Fibroblast of peridontal ligament (primary cell): ENCODE measurements around the gene KANSL3.
"Not testable (repeated sequence)": the region's sequence is repeated elsewhere in the genome, so short reads cannot be mapped to it uniquely, and the experiment has no call there.

ENCODE experiments used
- DNase-seq: peaks from one replicate; pipeline ENCODE4 v3.0.0-alpha.2; 2010; ENCODE audit errors: extremely low read depth

KANSL3 gene

DNA sequence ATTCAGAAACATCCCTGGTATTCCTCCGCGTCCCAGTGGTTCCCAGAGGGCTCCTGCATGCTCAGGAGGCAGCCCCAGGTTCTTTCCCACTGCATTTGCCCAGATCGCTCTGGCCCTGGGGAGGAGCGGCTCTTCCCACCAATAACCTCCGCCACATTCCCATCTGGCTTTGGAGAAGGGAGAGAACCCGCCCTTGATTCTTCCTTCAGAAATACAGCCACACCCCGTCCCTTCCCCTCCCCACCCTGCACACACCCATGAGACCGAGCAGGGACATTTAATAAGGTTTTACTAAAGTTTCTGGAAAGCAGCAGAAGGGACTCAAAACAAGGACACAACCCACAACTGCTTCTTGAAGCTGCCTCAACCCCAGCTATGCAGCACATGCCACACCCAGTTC lies 79.6 kb downstream of the KANSL3 start:
- DNase-seq = no peak

DNA sequence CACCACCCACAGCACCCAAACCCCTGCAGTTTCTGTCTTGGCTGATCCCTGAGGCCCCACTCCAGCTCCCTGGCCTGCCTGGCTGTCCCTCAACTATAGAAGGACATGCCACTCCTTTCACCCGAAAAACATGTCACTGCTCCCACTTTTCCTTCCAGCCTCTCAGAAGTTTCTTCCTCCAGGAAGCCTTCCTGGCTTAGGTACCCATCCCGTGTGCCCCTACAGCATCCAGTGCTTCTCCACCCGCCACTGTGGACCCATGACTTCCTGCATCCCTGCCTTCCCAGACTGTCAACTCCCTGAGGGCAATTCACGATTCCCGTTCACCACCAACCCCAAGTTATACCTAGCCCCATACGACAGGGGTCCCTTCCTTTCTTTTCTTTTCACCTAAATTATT lies 80.1 kb downstream of the KANSL3 start:
- no peak for DNase-seq

DNA sequence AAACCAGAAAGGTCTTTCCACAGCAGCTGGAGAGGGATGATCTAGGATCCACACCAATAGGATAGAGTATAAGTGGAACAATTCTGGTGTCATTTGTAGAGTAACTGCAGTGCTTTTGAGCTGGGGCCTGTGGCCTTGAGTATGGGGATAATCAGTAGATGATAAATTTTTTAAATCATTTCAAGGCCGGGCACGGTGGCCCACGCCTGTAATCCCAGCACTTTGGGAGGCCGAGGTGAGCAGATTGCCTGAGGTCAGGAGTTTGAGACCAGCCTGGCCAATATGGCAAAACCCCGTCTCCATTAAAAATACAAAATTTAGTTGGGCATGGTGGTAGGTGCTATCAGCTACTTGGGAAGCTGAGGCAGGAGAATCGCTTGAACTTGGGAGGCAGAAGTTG lies 80.7 kb downstream of the KANSL3 start:
- DNase-seq = not testable (repeated sequence)

DNA sequence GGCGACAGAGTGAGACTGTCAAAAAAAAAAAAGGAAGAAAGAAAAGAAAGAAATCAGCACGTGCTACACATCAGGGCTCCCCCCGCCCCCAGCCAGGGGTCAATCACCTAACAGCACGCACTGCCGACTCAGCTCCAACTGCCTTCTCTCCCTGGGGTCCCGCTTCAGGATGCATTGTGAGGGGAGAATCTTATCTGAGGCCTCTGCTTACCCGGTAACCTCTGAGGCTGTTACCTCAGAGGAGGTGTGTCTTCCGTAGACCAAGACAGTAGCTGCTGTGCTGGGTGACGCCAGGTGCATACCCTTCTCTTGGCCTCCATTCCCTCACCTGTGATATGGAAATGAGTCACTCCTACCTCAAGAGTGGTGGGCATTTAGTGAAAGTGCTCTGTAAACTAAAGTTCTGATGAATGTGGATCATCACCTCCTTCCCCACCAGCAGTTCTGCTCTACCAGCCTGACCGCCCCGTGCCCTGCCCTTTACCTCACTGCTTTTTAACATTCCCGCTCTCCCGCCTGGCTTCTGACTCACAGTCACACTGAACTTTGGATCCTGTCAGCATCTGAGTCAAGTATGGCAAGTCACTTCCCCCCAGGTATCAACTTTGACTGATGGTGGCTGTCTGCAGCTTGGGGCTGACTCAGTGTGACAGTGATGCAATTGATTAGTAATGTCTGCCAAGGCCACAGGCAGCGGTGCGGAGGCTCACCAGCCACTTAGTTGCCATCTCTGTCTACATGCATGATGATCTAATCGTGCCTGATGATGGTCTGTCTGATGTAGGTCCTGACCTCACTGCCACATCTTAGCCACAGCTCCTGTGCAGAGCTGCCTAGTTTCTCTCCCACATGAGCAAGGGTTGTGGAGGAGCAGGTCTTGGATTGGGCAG lies 81.4 kb downstream of the KANSL3 start:
- DNase-seq = peak; percentile 36

DNA sequence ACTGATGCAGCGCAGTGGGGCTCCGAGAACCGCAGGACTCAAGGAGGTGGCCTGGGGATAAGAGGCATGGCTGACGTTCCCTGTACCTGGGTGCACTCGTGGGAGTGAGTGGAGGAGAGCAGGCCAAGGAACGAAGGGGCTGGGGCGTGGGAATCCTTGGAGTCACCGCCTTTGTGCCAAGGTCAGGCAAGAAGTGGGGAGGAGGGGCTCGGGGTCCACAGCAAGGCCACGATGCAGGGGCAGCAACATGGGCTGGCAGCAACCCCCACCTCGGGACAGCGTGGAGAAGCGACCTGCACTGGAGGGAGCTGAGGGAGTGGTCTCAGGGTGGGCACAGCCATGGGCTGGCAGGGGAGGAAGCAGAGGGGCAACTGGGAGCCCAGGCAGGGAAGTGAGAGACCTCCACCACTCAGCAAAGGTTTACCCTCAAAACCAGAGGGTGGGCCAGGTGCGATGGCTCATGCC lies 82.9 kb downstream of the KANSL3 start:
- no peak for DNase-seq

DNA sequence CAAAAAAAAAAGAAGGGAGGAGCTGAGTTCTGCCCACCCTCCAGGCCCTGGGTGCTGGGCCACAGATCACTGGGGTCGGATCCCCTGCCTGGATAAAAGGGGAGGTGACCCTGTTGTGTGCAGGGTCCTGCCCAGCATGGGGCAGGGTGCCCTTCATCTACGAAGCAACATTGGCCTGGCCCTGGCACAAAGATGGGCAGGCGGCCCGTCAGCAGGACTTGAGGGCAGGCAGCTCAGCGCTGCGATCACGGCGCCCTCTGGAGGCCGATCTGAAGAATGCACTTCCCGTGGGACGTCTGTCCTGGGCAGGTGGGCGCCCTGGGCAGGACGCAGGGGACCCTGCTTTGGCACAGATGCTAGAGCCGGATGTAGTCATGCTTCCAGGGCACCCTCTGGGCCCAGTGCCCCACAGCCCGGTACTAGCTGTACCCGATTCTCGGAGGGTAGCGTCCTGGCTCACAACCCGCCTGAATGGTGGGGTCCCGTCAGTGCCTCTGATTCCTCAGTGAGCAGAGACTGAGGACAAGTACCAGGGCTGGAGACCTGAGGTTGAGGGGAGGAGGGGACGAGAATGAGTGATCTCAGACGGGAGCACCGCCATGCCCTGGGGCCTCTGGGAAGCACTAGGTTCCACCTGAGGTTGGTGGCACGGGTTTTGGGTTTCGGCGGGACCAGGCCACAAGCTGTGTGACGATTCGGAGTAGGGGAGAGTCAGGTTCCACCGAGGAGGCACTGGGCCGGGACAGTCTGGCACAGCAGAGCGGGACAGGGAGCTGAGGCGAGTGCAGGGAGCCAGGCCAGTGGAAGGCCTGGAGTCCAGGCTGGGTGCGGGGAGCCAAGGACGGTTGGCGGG lies 83.6 kb downstream of the KANSL3 start:
- peak; percentile 59 for DNase-seq

DNA sequence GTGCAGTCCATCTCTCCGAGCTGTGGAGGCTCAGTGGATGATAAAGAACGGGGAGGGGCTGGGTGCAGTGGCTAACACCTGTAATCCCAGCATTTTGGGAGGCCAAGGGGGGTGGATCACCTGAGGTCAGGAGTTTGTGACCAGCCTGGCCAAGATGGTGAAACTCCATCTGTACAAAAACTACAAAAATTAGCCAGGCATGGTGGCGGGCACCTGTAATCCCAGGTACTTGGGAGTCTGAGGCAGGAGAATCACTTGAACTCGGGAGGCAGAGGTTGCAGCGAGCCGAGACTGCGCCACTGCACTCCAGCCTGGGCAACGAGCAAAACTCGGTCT lies 84.2 kb downstream of the KANSL3 start:
- not testable (repeated sequence) for DNase-seq

DNA sequence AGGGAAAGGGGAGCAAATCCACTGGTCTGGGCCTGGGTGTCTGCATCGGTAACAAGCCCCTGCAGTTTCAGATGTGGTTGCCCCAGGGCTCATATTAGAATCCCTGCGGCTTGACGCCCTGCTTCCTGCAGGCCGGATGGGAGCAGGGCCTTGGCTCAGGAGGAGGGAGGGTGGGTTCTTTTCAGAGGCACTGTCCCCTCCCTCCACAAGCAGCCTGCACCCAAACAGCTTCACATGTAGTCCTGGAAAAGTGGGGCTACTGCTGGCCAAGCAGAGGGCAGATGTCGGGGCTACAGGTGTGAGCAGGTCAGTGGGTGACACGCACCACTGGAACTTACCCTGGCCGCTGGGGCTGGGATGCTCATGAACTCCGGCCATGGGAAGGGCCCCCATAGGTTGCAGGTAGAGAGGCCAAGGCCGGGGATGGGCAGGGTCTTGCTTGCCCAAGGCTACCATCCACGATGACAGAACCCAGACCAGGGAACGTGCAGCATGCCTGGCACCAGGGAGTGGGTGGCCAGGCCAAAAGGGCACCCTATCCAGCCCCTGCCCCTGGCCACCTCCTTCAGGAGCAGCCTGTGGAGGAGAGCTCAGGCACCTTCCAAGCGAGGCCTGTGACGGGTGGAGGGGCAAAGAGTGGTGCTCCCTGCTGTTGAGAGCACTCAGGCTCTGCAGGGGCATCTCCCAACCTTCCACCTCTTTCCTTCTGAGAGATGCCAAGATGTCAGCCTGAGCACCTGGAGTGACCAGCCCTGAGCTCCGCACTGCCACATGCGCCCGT lies 84.7 kb downstream of the KANSL3 start:
- DNase-seq = no peak

DNA sequence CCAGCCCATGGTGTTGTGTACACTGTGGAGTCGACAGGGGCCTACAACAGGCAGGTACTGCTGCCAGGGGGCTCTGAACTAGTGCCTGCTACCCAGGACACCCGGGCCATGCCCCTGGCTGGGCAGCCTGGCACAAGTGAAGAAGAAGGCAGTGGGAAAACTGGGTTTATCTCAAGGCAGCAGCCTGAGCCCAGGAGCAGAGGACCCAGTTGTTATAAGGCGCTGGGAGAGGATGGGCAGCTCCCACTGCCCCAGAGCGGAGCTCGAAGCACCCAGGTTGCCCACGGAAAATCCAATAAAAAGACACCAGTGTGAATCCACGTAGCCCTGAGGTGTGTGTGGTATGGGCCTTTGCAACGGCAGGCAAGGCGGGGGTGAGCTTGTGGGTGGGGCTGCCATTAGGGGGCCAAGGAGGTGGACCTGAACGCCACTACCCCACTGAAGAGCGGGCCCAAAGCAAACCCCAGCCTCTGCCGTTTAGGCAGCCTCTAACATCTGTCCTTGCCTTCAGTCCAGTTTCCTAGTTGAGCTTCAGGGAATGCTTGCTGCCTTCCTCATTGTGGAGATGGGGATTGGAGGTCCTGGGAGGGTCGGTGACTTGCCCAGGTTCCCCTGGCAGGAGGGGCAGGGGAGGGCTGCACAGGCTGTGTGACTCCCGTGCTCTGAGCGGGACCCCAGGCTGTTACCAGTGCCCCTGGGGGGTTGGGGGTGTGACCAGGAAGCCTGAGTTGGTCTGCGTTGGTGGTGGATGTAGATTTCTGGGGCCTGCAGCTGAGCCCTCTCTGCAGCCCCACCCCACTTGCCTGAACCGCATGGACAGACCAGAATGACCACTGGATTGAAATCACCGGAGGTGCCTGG lies 85.6 kb downstream of the KANSL3 start:
- no peak for DNase-seq

DNA sequence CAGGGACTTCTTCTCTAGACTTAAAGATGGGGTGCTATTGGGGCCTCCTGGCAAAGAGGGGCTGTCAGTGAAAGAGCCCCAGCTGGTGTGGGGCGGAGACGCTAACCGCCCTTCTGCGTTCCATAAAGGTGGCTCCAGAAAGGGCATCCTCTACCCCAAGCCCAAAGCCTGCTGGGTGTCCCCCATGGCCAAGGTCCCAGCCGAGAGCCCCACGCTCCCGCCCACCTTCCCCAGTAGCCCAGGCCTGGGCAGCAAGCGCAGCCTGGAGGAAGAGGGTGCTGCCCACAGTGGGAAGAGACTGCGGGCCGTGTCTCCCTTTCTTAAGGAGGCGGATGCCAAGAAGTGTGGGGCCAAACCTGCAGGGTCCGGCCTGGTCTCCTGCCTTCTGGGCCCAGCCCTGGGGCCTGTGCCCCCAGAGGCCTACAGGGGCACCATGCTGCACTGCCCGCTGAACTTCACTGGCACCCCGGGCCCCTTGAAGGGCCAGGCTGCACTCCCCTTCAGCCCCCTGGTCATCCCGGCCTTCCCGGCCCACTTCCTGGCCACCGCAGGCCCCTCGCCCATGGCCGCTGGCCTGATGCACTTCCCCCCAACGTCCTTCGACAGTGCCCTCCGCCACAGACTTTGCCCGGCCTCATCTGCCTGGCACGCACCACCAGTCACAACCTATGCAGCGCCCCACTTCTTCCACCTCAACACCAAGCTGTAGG lies 86.4 kb downstream of the KANSL3 start:
- DNase-seq = no peak

DNA sequence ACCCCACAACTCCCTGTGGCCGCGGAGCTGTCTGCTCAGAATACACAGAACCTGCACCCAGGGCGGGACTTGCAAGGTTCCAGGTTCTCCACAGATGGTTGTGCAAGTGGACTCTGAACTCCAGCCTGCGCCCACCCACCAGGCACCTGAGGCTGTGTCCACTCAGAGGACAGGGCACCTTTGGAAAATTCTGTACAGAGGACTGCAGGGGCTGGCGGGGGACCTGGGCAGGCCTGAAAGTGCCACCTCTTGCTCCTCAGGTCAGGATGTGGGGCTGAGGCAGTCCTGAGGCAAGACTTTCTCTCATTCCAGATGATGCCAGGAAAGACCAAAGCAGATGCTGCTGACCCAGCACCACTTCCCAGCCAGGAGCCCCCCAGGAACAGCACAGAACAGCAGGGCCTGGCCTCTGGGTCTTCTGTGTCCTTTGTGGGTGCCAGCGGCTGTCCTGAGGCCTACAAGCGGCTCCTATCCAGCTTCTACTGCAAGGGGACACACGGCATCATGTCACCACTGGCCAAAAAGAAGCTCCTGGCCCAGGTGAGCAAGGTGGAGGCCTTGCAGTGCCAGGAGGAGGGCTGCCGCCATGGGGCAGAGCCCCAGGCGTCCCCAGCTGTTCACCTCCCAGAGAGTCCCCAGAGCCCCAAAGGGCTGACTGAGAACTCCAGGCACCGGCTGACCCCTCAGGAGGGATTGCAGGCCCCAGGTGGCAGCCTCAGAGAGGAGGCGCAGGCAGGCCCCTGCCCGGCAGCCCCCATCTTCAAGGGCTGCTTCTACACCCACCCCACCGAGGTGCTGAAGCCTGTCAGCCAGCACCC lies 87.1 kb downstream of the KANSL3 start:
- DNase-seq = no peak

DNA sequence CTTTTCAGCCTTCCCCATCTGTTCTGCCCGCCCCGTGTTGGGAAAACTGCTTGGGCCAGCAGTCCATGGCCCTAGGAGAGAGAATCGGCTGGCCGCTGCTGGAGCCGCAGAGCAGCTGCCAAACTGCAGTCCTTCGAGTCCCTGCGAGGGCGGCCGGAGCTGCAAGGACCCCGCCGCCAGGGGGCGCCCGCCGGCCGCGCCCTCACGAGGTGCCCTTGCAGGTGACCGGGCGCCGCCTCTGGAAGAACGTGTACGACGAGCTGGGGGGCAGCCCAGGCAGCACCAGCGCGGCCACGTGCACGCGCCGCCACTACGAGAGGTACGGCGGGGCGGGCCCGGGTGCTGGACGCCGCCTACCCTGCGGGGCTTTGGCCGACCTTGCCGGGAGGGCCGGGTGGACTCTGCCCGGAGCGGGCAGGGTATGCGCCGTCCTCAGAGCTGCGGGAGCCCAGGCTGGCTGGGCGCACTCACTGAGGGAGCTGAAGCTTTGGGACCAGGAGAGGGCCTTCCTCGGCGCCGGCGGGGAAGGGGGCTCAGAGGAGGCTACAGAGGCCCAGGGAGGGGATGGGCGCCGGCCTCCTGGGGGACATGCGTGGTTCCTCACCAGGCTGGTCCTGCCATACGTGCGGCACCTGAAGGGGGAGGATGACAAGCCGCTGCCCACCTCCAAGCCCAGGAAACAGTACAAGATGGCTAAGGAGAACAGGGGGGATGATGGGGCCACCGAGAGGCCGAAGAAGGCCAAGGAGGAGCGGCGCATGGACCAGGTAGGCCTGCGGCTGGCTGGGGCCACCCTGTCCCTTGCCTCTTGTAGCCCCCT lies 87.9 kb downstream of the KANSL3 start:
- no peak for DNase-seq

DNA sequence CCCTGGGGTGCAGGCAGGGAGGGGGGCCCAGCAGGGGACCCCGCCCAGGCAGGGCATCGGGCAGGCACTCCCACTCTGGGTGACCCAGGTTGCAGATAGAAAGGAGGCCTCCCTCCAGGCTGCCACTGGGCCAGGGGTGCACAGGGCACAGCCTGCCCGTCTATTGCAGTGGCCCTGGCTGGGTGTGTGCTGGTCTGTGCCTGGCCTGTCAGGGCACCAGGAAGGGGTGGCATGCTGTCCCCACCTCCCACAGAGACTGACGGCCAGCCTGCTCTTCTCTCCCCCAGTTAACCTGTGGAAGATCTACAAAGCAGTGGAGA lies 88.7 kb downstream of the KANSL3 start:
- no peak for DNase-seq

DNA sequence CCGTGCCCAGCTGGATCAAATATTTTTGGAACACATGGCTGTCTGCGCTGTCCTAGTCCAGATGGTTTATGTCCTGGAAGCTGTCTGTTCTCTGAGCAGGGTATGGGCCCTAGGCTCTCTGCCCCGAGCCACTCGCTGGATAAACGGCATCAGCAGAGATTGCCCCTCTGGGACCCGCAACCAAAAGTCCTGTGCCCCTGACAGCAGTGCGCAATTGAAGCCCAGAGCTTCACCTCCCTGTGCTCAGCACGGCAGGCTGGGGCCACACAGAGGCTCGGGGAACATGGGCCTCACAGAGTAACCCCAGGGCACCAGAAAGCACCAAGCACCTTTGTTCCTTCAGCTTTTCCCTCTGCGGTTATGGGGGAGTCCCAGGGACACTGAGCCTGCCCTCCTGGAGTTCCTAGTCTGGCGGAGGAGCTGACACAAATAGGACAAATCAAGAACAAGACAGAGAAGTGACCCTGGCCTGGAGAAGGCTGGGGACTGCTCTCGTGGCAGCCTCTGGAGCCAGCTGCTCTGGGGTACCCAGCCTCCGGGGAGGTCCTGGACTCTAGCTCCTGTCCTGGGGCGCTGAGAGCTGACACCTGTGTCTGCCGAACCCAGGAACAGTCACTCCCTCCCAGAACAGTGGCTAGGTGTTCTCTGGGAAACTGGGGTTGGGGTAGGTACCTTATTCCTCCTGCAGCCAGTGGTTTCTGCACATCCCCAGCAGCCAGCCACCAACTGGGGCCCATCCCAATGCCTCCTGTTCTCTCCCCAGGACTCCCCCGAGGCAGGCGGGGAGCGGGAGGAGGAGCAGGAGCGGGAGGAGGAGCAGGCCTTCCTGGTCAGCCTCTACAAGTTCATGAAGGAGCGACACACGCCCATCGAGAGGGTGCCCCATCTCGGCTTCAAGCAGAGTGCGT lies 89.3 kb downstream of the KANSL3 start:
- no peak for DNase-seq

DNA sequence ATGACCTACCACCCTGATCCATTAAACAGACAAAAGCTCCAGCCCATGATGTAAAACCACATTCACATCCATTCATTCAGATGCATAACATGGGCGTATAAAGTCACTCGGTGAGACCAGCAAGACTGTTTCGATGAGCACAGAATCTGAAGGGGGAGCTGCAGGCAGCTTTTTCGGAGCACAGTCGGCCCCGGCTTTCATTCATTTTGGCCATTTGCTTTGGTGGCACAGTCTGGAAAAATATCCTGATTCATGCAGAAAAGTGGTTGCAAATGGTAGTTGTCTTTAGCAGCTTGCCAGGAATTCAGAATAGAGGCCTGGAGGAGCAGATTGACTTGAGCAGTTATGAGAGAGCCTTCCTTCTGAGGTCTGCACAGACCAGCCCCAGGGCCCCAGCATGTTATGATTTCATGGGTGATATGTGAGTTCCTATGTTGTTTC lies 90.4 kb downstream of the KANSL3 start:
- DNase-seq = peak; percentile 85

DNA sequence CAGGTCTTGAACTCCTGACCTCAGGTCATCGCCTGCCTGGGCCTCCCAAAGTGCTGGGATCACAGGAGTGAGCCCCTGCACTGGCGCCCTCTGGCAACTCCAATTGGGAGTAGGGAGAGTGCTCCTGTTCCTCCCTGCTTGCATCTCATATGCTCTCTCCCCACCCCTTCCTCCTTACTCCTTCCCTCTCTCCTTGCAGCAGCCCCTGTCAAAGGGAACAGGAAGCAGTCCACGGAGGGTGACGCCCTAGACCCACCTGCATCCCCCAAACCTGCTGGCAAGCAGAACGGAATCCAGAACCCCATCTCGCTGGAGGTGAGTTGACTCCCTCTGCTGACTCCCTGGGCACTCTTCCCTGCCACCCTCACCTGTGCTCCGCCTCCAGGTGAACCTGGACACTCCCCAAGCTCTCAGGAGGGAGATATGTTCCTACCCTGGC lies 90.9 kb downstream of the KANSL3 start:
- DNase-seq = no peak

DNA sequence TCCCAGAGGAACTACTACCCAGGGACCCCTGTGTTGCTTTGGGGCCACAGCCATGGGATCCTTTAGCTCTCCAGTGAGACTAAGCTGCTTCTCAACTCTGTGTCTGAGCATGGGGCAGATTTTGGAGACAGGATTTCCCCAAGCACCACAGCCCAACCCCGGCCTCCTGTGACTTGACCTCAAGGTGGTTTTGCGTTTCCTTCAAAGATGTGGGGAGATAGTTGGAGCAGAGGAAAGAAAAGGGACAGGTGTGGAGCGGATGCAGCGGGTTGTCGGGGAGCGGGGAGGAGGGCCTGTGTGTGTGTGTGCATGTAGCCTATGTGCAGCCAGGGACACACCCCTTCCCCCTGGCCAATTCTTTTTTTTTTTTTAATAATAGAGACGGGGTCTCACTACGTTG lies 91.3 kb downstream of the KANSL3 start:
- DNase-seq = no peak

DNA sequence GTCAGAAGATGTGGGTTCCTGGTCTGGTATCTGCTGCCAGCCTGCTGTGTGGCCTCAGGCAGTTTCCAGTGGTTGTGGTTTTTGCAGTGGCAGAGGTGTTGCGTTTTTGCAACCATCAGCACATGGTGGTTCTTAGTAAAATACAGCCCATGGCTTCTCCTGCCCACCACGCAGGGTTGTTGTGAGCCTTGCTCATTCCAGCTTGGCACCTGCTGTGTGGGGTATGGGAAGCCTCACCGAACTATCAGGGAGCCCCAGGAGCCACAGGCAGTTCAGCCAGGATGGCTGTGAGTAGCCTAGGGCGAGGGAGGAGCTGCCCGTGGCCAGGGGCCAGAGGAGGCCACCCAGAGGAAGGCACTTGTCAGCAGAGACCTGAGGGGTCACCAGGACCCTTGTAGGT lies 91.8 kb downstream of the KANSL3 start:
- no peak for DNase-seq
